Inflammatory macrophage treated with lipopolysaccharide for 4 hours (primary cell): ENCODE data around the gene PPIL1.

ENCODE experiments used
- DNase-seq: peaks from one replicate; pipeline ENCODE4 v3.0.0-alpha.2; 2020

The PPIL1 gene

DNA sequence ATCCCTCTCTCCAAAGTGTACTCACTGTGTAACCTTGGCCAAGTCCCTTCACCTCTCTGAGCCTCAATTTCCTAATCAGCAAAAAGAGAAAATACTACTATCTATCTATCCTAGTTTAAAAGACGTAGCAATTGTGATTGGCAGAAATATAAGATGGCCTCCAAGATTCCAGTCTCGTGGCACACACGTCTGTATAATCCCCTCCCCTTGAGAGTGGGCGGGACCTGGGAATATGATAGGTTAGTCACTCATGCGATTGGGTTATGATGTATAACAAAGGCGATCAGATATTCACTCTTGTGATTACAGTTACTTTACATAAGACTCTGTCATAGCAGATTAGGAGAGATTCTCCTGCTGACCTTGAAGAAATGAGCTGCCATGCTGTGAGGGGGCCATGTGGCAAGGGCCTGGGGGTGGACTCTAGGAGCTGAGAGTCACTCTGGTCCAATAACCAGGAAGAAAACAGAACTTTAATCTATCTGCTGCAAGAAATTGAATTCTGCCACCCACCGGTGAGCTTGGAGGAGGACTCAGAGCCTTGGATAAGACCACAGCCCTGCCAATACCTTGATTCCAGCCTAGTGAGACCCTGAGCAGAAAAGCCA lies 41.3 kb downstream of the PPIL1 start:
- no peak for DNase-seq

DNA sequence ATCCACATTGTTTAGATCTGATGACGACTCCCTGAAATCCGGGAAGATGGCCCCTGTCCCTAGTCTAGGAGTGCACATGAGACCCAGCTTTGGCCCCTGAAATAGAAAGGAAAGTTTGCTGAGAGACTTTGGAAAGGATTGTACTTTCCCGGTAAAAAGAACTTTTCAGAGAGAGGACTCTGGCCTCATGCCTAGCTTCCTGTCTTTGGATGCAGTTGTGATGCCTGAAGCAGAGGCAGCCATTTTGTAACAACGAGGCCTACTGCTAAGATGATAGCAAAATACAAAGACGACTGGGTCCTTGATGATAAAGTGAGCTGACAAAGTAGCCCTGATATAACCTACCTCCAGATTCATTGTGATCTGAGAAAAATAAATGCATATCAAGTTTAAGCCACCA lies 42.3 kb downstream of the PPIL1 start:
- DNase-seq = no peak

DNA sequence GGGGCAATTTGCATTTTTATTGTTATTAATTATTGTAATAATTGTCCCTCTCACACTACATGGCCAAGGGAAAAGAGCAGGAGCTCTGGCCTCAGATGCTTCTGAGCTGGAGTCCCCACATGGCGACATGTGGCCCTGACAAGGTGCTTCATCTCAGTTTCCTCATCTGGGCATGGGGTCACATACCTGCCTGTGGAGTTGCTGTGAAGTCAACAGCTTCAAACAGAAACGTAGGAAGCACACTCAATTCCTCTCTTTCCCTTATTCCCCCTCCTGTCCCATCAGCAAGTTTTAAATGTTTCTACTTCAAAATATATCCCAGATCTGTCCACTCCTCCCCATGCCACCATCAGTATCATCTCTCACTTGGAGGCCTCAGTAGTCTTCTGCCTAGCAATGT lies 44.0 kb downstream of the PPIL1 start:
- no peak for DNase-seq

DNA sequence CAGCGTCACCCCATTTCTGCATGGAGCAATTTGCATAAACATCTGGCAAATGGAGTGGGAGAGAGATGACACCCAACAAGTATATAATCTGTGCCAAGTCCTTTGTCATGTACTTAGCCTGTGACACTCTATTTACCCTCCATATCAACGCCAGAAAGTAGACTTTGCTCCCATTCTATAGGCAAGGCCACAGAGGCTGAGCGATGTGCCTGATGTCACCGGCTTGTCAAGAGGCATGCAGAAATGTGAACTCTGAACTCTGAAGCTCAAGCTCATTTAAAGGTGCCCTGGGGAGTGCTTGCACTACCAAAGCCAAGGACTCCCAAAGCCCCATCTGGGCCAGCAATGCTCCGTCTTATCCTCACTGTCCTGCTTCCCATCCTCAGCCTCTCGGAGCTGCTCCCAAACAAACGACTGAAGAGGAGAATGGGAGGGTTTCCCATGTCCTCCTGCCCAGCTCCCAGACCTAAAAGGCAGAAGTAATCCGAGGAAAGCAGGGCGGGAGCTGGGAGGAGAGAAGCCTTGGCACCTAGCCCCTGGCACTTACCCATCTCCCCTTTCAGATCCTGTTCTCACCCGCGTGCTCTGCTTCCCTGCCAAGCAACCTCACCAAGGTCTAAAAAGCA lies 44.6 kb downstream of the PPIL1 start:
- no peak for DNase-seq

DNA sequence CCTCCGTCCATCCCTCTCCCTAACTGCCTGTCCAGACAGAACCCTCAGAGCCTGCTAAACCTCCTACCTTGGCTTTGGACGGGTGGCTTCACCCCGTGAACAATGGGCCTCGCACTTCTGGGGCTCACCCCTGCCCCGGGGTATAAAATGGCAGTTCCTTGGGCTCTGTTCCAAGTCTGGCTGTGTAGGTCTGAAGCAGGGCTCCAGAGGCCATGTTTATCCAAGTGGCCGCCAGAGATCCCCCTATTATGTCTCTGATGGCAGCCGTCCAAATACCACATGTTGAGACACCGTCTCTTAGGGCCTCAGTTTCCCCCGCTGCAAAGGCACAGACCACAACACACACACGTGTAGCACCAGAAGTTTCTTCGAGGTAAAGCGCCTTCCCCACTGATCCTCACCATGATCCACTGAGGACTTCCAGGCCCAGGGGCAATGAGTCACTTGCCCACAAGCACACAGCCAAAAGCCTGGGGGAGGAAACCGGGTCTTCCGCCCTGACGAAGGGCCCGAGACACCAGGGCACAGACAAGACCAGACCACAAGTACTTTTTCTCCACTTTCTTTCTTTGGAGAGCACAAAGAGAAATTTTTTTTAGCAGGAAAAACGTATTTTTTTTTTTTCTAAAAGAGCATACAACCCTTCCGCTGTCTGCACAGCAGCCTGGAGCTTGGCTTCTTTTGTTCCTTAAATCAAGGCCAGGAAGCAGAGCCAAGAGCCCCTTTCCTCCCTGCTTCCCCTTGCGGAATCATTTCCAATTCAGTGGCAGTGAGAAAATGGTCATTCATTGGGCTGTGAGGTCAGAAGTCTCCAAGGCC lies 47.1 kb downstream of the PPIL1 start:
- peak; percentile 67 for DNase-seq

DNA sequence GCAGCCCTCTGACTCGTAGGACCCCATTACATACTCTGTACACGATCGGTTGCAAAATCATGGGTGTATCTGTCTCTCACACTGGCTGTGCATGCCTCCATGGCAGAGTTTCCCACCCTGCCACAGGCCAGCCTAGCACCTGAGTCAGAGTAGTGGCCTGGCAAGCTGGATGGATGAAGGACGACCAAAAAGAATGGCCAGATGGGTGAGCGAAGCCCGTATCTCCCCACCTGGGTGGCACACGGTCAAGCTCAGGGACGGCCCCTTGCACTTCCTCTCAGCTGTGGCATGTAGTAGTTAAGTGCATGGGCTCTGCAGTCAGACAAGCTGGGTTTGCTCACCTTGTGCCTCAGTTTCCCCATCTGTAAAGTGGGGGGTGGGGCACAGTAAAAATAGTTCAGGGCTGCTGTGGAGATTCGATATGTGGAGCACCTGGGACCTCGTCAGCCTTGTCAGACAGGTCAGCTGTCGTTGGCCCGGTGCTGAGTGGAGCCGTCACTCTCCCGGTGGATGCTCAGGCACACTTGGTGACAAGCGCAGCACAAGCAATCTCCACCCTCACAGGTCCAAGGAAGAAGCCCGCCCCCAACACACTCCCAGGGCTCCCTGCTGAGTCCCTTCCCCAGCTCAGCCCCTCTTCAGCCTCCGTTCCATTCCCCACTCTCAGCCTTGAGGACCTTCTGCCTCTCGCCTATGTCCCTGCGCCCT lies 47.9 kb downstream of the PPIL1 start:
- no peak for DNase-seq

DNA sequence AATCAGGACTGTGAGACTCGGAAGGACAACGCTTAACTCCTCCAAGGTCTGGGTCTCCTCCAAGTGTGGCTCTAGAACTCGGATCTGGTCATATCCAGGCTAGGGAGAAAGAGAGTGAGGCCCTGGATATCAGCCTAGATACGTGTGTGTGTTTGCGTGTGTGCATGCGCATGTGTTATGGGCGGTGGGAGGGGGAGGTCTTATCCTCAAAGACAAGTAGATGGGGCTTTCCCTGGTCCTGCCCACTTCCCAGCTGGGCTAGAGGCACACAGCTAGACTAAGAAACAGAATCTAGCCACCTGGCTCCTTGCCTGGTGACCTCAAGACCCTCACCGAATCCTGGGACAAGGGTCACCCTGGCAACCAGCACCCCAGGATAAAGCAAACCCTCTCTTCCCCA lies 48.6 kb downstream of the PPIL1 start:
- DNase-seq = no peak

DNA sequence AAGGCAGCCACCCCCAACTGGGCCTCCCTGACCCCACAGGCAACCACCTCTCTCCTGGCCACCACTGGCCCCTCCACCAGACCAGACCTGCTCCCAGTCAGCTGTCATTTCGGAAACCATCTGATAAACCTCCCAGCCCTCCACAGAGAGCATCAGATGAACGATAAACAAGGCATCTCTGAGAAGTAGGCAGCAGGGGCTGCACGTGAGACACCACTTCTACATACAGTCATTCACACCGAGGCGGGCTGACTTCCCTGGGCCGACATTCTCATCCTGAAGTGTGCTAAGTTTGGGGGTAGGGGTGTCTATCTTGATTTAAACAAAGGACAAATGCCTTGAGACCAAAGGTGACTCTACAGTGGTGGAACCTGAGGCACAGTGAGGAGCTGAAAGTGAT lies 49.2 kb downstream of the PPIL1 start:
- no peak for DNase-seq

DNA sequence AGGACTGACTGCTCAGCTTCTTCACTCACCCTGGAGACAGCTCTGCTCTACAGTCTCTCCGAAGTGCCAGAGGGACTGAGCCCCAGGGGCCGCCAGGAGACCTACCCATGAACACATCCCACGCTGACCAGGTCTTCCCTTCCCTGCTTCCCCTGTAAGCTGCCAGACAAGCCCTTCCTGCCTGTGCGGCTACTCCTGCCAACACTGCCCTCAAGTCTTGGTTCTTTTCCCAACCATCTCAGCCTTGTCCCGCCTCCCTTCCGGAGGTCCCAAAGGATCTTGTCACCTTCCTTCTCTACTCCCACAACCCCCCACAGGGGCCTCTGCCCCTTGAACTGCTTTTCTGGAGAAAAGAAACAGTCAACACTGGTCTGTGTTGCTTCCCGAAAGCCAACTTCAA lies 50.4 kb downstream of the PPIL1 start:
- DNase-seq = no peak

DNA sequence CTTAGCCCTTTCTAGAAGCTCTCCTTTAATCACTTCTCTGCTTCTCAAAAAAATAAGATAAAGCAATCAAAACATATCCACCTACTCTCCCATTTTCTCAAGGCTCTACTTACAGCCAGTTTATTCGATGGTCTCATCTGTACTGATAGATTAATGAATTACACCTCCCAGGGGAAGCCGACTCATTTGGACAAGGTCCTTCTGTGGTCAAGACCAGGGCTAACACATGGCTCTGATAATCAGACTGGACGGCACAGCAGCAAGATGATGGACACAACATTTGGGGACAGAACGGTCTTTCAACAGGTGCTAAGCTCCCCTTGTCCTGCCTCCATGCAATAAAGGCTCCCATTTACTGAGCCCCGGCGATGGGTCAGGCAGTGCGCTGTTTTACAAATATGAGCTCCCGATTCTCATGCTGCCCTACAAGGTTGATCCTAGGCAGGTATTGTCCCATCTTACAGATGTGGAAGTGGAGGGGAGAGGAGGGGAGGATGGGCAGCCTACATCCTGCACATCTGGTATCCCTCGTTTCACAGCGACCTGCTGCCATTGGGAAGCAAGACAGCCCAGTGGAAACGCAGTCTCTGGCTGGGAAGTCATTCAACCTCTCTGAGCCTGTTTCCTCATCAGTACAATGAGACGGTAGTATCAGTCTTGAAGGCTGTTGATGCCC lies 51.0 kb downstream of the PPIL1 start:
- DNase-seq = no peak

DNA sequence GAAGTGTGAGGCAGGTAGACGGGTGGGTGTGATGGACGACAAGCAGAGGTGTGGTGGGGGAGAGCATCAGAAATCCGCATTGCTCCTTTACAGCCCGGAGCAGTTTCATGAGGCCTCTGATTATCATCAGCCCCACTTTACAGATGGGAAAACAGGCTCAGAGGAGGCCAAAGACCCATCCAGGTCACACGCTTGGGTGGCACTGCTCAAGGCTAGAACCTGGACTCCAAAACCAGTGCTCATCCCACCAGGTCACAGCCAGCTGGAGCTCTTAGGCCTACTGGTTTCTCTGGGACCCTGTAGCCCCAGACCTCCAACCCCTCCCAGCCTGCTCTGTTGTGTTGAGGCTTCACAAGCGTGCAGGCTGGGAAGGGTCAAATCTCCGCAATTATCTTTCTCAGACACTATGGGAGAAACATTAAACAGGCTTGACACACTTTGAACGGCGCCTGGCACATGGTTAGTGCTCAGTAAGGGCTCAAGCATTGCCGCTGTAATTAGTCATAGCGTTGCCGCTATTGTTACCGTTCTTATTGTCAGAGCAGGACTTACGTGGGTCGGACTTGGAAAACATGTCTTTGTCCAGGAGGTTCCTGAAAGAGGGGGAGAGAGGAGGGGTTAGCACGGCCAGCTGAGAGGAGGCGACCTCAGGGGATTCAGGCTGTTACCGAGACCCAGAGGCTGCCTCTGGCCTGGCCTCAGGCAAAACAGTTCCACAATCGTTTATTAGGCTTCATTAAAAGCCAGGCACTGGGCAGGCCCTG lies 51.9 kb downstream of the PPIL1 start:
- DNase-seq = no peak

DNA sequence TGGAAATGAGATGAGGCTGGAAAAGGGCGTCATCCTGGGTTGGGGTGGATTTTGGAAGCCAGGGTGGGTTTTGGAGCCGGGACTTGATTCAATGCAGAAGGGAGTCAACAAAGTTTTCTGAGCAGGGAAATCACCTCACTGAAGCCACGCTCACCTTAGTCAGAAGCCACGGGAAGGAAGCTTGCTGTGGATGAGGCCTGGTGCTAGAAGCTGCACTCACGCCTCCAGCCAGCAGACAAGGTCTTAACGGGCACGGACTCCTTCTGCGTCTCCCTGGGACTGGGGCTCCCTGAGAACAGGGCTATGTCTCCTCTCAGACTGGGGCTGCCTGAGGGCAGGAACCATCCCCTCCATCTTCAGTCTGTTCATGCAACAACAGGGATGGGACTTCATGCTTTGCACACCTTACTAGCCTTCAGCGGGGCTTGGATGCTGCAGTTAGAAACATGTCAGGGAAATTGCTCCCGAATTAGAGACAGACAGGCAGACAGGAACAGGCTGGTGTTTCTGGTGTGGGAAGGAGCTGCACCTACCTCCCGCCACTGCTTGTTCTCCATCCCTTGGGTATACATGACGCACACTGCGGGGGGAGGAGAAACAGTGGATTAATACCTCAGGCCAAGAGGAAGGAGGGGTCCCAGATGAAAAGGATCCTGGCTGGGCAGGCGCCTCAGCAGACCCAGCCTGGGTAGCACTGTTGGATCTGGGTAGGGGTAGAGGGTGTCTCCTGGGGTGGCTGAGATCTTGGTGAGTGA lies 52.8 kb downstream of the PPIL1 start:
- no peak for DNase-seq

DNA sequence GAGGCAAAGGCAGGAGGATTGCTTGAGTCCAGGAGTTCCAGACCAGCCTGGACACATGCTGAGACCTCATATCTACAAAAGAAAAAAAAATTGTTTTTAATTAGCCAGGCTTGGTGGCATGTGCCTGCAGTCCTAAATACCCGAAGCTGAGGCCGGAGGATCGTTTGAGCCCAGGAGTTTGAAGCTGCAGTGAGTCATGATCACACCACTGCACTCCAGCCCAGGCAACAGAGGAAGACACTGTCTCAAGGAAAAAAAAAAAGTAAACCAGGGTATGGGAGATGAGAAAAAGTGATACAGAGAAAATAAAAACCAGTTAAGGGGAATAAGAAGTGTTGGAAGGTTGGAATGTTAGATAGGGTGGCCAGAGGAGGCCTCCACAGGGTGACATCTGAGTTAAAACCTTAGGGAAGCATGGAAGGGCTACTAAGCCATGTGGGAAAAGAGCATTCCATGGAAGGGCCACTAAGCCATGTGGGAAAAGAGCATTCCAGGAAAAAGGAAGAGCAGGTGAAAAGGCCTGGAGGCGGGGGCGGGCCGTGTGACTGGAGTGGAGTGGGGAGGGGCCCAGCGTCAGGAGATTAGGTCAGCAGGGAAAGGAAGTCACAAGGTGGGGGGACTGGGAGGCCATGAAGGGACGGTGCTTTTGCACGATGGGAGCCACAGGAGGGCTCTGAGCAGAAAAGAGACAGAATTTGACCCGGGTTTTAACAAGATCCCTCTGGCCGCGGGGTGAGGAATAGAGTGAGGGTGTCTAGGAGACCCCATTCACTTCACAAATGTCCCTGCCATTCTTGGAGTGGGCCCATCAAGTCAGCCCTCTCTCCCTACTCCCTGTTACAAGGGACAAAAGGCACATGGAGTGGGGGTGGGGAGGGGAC lies 53.7 kb downstream of the PPIL1 start:
- peak; percentile 55 for DNase-seq

DNA sequence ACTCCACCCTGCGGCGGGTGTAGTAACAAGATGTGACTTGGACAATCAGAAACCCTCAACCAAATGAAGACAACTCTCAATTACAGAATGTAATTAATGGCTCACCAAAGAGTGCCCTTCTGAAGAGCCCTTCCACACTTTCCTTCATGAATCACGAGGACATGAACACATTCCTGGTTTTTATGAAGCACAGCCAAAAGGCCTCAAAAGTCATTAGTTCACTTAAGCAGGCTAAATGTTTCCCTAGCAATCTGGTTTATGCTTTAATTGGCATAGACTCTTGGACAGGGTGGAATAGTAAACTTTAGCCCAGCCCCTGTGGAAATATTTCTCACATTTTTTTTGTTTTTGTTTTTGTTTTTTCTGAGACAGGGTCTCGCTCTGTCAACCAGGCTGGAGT lies 55.8 kb downstream of the PPIL1 start:
- no peak for DNase-seq

DNA sequence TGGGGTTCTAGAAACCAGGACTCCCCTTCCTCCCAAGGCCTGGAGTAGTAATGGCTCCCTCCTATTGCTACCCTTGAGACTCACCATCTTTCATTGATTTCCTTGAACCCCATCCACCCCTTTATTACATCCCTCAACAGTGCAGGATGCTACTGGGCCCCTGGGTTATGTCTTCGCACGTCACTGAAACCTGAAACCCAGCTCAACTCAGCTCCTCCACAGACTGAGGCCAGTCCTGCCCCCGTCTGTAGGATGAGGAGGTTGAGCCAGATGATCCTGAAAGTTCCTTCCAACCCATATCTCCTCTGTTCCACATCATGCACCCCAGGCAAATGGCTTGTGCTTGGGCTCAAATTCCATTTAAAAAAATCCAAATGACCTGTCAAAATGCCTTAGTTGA lies 56.8 kb downstream of the PPIL1 start:
- no peak for DNase-seq

DNA sequence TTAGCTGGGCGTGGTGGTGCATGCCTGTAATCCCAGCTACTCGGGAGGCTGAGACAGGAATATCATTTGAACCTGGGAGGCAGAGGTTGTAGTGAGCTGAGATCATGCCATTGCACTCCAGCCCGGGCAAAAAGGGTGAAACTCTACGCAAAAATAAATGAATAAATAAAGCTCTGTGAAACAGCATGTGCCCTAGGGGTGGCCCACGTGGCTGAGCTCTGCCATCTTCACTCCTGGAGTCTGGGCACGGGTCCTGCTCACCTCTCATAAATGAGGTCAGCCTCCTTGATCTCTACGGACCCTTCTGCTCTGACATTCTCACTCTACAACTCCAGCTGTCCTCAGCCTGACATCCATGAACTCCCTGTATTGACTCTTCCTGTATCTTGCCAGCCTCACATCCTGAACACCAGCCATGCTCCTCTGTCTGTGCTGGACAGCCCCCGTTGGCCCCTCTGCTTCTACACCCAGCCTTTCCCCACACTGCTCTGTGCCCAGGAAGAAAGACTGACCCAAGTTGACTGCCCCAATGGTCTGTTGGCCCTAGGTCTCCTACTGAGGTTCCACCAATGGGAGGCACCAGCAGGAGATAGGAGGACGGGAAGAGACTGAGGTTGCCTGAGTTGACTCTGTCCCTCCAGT lies 57.3 kb downstream of the PPIL1 start:
- DNase-seq = no peak

DNA sequence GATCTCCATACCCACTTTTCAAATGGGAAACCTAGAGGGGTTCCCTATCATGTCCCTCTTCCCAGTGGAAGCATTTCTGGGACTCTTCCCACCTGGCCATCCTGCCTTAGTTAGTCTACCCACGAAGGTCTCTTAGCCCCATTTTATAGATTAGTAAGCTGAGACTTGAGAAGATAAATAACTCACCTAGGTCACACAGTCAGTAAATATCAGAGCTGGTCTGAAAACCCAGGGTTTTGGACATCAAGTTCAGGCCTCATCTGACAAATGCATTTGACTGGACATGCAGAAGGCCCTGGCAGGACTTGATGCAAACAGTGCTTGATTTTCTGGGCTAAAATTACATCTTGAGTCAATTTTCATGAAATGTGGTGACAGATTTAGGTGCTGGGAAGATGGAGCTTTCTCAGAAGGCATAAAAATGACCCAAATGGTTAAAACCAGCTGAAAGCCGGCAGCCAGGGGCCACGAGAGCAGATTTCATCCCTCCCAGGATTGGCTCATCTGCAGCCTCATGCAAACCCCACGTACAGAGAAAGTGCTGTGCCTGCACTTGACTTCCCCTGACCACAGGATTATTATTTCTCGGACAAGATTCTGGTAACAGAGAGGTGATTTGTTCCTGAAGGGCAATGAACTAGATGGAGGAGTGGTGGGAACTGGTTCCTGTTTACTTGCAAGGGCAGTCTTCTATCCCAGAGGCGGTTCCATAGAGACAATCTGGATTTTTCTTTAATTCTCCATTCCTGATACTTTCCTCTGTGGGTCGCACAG lies 58.5 kb downstream of the PPIL1 start:
- no peak for DNase-seq

DNA sequence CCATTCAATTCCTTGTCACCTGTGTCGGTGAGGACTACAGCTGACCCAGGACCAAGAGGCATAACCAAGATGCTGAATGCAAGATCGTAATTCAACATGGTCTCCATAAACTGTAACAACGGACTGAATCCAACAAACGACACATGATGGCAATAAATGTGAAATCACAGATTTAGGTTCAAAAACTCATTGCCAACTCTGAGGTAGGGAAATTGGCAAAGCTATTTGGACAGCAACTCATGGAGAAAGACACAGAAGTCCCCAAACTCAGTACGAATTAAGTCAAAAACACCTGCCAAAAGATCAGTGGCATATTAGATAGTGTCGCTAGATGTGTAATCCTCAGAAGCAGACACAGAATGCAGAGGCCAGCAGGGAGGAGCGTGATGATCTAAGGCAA lies 60.4 kb downstream of the PPIL1 start:
- no peak for DNase-seq

DNA sequence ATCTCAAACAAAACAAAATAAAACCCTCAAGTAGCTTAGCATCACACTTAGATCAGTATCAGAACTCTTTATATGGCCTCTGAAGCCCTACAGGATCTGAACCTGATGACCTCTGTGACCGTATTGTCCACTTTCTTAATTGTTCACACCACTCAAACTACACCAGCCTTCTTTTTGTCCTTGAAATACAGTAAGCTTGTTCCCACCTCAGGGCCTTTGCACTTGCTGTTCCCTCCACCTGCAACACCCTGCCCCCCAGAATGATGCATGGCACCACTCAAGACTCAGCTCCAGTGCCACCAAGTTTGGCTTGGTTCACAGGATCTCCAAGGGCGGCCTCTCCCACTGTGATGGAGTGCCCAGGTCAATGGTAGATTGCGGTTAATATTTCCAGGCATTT lies 61.1 kb downstream of the PPIL1 start:
- DNase-seq = no peak
